K562 (cell line): ENCODE measurements around the gene ESR2. TPM values are rescaled to one million over a fixed set of nuclear protein-coding genes. Genes with fewer than 3 reads are reported as not detected.

Experiments
- BRD9 ChIP-seq: fragments of 450-650 bp; IDR thresholded peaks from 2 replicates; pipeline ENCODE4 v1.6.1; 2018; ENCODE audit warnings: low read depth; ENCODE audit not compliant: partially characterized antibody
- C11orf30 ChIP-seq: fragments of 450-650 bp; IDR thresholded peaks from 2 replicates; pipeline ENCODE4 v1.6.1; 2016; ENCODE audit warnings: low read depth, mild to moderate bottlenecking
- CCAR2 ChIP-seq: fragments of 200-400 bp; formaldehyde crosslinking; IDR thresholded peaks from 2 replicates; pipeline ENCODE4 v1.6.1; 2017; ENCODE audit warnings: mild to moderate bottlenecking, low read depth, low read length
- ESRRB ChIP-seq: fragments of 250-450 bp; sonication (Bioruptor Pico); IDR thresholded peaks from 2 replicates; pipeline ENCODE4 v1.5.0; 2020; ENCODE audit warnings: mild to moderate bottlenecking, moderate library complexity, borderline replicate concordance
- ETS2 ChIP-seq: IDR thresholded peaks from 2 replicates; pipeline ENCODE4 v1.6.1; 2016; ENCODE audit warnings: borderline replicate concordance, missing genetic modification characterization, mild to moderate bottlenecking, moderate library complexity, missing compliant biosample characterization; ENCODE audit not compliant: poor library complexity, severe bottlenecking
- ETV6 ChIP-seq, 3 experiments: fragments of 150-350 bp in 1 of 3; sonication (generic) in 1 of 3; formaldehyde crosslinking in 1 of 3; IDR thresholded peaks; 2 replicates each; pipeline versions ENCODE4 v1.6.1 to v1.8.0; 2014 to 2022; ENCODE audit warnings: borderline replicate concordance in 2 of 3, low read depth in 2 of 3, antibody characterized with exemption in 1 of 3, low read length in 1 of 3, mild to moderate bottlenecking in 1 of 3, missing genetic modification reagents in 1 of 3
- FOXA3 ChIP-seq, 2 experiments: fragments of 450-650 bp in 1 of 2; sonication (generic) in 1 of 2; formaldehyde crosslinking; IDR thresholded peaks in 1 of 2; conservative IDR thresholded peaks in 1 of 2; 2 replicates each; pipeline versions ENCODE4 v1.4.0 to v1.8.0; 2020 to 2022; ENCODE audit warnings: mild to moderate bottlenecking in 2 of 2, missing genetic modification reagents in 1 of 2
- FOXJ3 ChIP-seq: sonication (generic); formaldehyde crosslinking; IDR thresholded peaks from 2 replicates; pipeline ENCODE4 v1.4.0; 2020; ENCODE audit warnings: mild to moderate bottlenecking, missing genetic modification reagents
- GATAD2A ChIP-seq: fragments of 450-650 bp; IDR thresholded peaks from 2 replicates; pipeline ENCODE4 v1.6.1; 2017
- GATAD2B ChIP-seq: fragments of 450-650 bp; IDR thresholded peaks from 2 replicates; pipeline ENCODE4 v1.6.1; 2017; ENCODE audit warnings: mild to moderate bottlenecking, borderline replicate concordance
- HNRNPUL1 ChIP-seq: fragments of 200-400 bp; formaldehyde crosslinking; IDR thresholded peaks from 2 replicates; pipeline ENCODE4 v1.6.1; 2017; ENCODE audit warnings: low read length
- MAX ChIP-seq: sonication (generic); formaldehyde crosslinking; IDR thresholded peaks from 2 replicates; pipeline ENCODE4 v1.9.0; 2022; ENCODE audit warnings: mild to moderate bottlenecking, missing genetic modification reagents
- SAFB ChIP-seq: fragments of 200-400 bp; formaldehyde crosslinking; IDR thresholded peaks from 2 replicates; pipeline ENCODE4 v1.6.1; 2017; ENCODE audit warnings: low read depth, low read length, borderline replicate concordance
- ZBTB11 ChIP-seq, 3 experiments: fragments of 200-800 bp in 1 of 3; fragments of 250-450 bp in 1 of 3; fragments of 450-650 bp in 1 of 3; sonication (Bioruptor Pico) in 1 of 3; sonication (Bioruptor generic) in 1 of 3; formaldehyde crosslinking in 1 of 3; IDR thresholded peaks; 2 replicates each; pipeline versions ENCODE4 v1.6.1 to v1.8.0; 2016 to 2022; ENCODE audit warnings: mild to moderate bottlenecking in 2 of 3, missing genetic modification characterization in 2 of 3, missing compliant biosample characterization in 1 of 3, moderate library complexity in 1 of 3
- ZKSCAN3 ChIP-seq: fragments of 250-450 bp; sonication (Bioruptor Pico); IDR thresholded peaks from 2 replicates; pipeline ENCODE4 v1.4.0; 2020
- ZMIZ1 ChIP-seq, 2 experiments: fragments of 150-350 bp in 1 of 2; IDR thresholded peaks; 2 replicates each; pipeline ENCODE4 v1.6.1; 2012 to 2016; ENCODE audit warnings: low read depth in 2 of 2, low read length in 2 of 2, mild to moderate bottlenecking in 1 of 2, moderate library complexity in 1 of 2
- ZNF384 ChIP-seq: IDR thresholded peaks from 2 replicates; pipeline ENCODE4 v1.6.1; 2012; ENCODE audit warnings: low read depth, low read length, improper control_type of control experiment
- ZNF766 ChIP-seq: fragments of 200-800 bp; sonication (Bioruptor generic); conservative IDR thresholded peaks from 2 replicates; pipeline ENCODE4 v1.6.1; 2016; ENCODE audit warnings: missing genetic modification characterization, missing compliant biosample characterization
- polyA plus RNA-seq, 8 experiments: library from polyadenylated mRNA; depleted of rRNA in 4 of 8; stranded (reverse) in 5 of 8; unstranded in 3 of 8; fragments of >200 nt; fragmentation: Nextera tagmentation in 2 of 8; fragmentation: Illumina TruSeq in 1 of 8; extraction: Ambion mirVana in 2 of 8; extraction: Trizol in 1 of 8; gene quantifications; 2 replicates each; pipeline versions ENCODE4 v1.2.1 to v1.2.3, GENCODE V29; 2011 to 2014; ENCODE audit warnings: inconsistent platforms in 1 of 8, missing spikeins in 1 of 8
- total RNA-seq, 7 experiments: library from RNA; depleted of rRNA in 6 of 7; stranded (reverse); fragments of >200 nt in 6 of 7; fragmentation: Illumina TruSeq in 2 of 7; extraction: Trizol in 2 of 7; gene quantifications; 2 replicates each; pipeline versions ENCODE4 v1.2.1 to v1.2.3, GENCODE V29; 2011 to 2021; ENCODE audit warnings: low replicate concordance in 1 of 7

The ESR2 gene
- total and polyA plus RNA-seq, 9 of the 15 experiments (the other 6 are each of a cell fraction or from before 2014, with no cell fraction given) = 0.07 to 3.8 (median 2.0) TPM

- TF ChIP-seq ZMIZ1 (IDR thresholded peaks at IDR 0.05; ENCODE audit: low read depth in 2 of 2, low read length in 2 of 2) (no peak), ZNF766 (CRISPR knock-in tag) (no peak), GATAD2A (no peak), ZKSCAN3 (CRISPR knock-in tag) (no peak), ZNF384 (peak; percentile 43; the same call in 1 of the 2 replicates), HNRNPUL1 (no peak), ETS2 (tag) (no peak), GATAD2B (no peak), FOXJ3 (no peak), C11orf30 (peak; percentile 57), ESRRB (no peak), SAFB (no peak), BRD9 (no peak), ZBTB11 (CRISPR knock-in tag; IDR thresholded peaks at IDR 0.05) (no peak), MAX (CRISPR knock-in tag) (no peak), CCAR2 (no peak), ETV6 (IDR thresholded peaks at IDR 0.05; ENCODE audit: borderline replicate concordance in 1 of 2, low read depth in 2 of 2, low read length in 1 of 2) (peak in 1 of 2 experiments; percentile 54; a peak in 1 of 4 replicates), ETV6 (CRISPR knock-in tag; IDR thresholded peaks at IDR 0.05; ENCODE audit: borderline replicate concordance) (no peak), FOXA3 (CRISPR knock-in tag; conservative IDR thresholded peaks at IDR 0.05 in 1 of 2, IDR thresholded peaks at IDR 0.05 in 1 of 2) (no peak)
Measured at GRCh38 chr14:64279704-64280668, 14.2 kb downstream of the ESR2 start (continued).
